Measurements from ENCODE around the gene FBXO11.

- TF ChIP-seq CTCF (IDR thresholded peaks at IDR 0.05) (no peak), REST (IDR thresholded peaks at IDR 0.05; ENCODE audit: insufficient read depth in 1 of 2, low read depth in 2 of 2, low read length in 1 of 2) (no peak), POLR2AphosphoS5 (IDR thresholded peaks at IDR 0.05; ENCODE audit: low read depth, low read length) (no peak), TCF7L2 (IDR thresholded peaks at IDR 0.05; ENCODE audit: low read depth, low read length) (no peak)
Measured at GRCh38 chr2:47741637-47742036, 164.7 kb downstream of the FBXO11 start.
